ENCODE data around the gene KCNH1. TPM values are rescaled to one million over a fixed set of nuclear protein-coding genes. Genes with fewer than 3 reads are reported as not detected.

KCNH1 gene
- total and polyA plus RNA-seq, 10 of the 15 experiments (the other 5 are each of a cell fraction or from before 2014, with no cell fraction given): 0.02 to 0.04 (median 0.04) TPM; not detected in 7

GRCh38 chr1:210828996-210829596, 304.9 kb downstream of the KCNH1 start:
- Histone ChIP-seq H3K9me3 (replicated peaks; ENCODE audit: control insufficient read depth, insufficient read depth, low read length) (no peaks in the 10 kb centered on the region), H3K4me1 (ENCODE audit: control insufficient read depth, insufficient read depth, low read length) (no peaks in the 10 kb centered on the region), H3K79me2 (ENCODE audit: control insufficient read depth, insufficient read depth, low read length) (no peaks in the 10 kb centered on the region), H2AFZ (ENCODE audit: control insufficient read depth, low read depth, low read length) (no peak overlapping the region), H3K9ac (ENCODE audit: control insufficient read depth, insufficient read depth, low read length) (no peak overlapping the region), H3K27me3 (replicated peaks in 1 of 2; ENCODE audit: control insufficient read depth in 2 of 2, insufficient read depth in 2 of 2, low read length in 1 of 2) (no peaks in the 10 kb centered on the region), H3K4me3 (no peak overlapping the region), H3K27ac (ENCODE audit: control insufficient read depth, insufficient read depth) (no peak overlapping the region), H3K4me2 (ENCODE audit: control insufficient read depth, insufficient read depth) (no peak overlapping the region), H3K36me3 (ENCODE audit: control insufficient read depth in 2 of 2, insufficient read depth in 2 of 2, low read length in 1 of 2) (no peaks in the 10 kb centered on the region), H4K20me1 (ENCODE audit: control insufficient read depth, insufficient read depth) (no peaks in the 10 kb centered on the region)
- 0% methylated on average over 4 of the region's 4 CpGs for WGBS (ENCODE audit: insufficient coverage, insufficient replicate concordance, low lambda C conversion rate, missing lambda C conversion rate)
- RAD21 ChIA-PET (ENCODE audit: unreplicated experiment): no interaction called here
- SMC1A ChIA-PET (ENCODE audit: uncharacterized antibody, unreplicated experiment): no interaction called here
- intact Hi-C loops (cut with micrococcal nuclease; ENCODE audit: unreplicated experiment): no loop called here
- in situ Hi-C loops (cut with MboI): no loop called here
- POLR2A ChIA-PET: no interaction called here
- no peak for FAIRE-seq
- CTCF ChIA-PET: no interaction called here
- no TSS peak for BruUV-seq (replicated peaks)
- ATAC-seq: no peak
- TF ChIP-seq ZBED1 (IDR thresholded peaks at IDR 0.05; ENCODE audit: borderline replicate concordance) (no peak), MLLT1 (IDR thresholded peaks at IDR 0.05) (no peak)
- no peak for DNase-seq (ENCODE audit: low read depth, low spot score)

GRCh38 chr1:210827481-210827880, 306.5 kb downstream of the KCNH1 start:
- H3K36me3 ChIP-seq (ENCODE audit: control insufficient read depth in 2 of 2, insufficient read depth in 2 of 2, low read length in 1 of 2): no peaks in the 10 kb centered on the region
- RAD21 ChIA-PET (ENCODE audit: unreplicated experiment): no interaction called here
- CTCF ChIA-PET: no interaction called here
- no TSS peak for BruUV-seq (replicated peaks)
- H3K79me2 ChIP-seq (ENCODE audit: control insufficient read depth, insufficient read depth, low read length): no peaks in the 10 kb centered on the region
- SMC1A ChIA-PET (ENCODE audit: uncharacterized antibody, unreplicated experiment): interaction anchor here (1.5 kb wide), 1 partner anchor 11 kb away, joined by 3 read pairs; no protein-coding TSS in a partner anchor
- intact Hi-C loops (cut with micrococcal nuclease; ENCODE audit: unreplicated experiment) (no loop called here), in situ Hi-C loops (cut with MboI) (no loop called here)
- no peaks in the 10 kb centered on the region for H3K4me1 ChIP-seq (ENCODE audit: control insufficient read depth, insufficient read depth, low read length)
- POLR2A ChIA-PET: no interaction called here
- H3K4me3 ChIP-seq: no peak overlapping the region
- no peak overlapping the region for H2AFZ ChIP-seq (ENCODE audit: control insufficient read depth, low read depth, low read length)
- H3K27me3 ChIP-seq (replicated peaks in 1 of 2; ENCODE audit: control insufficient read depth in 2 of 2, insufficient read depth in 2 of 2, low read length in 1 of 2): no peaks in the 10 kb centered on the region
- no peak overlapping the region for H3K4me2 ChIP-seq (ENCODE audit: control insufficient read depth, insufficient read depth)
- DNase-seq (ENCODE audit: low read depth, low spot score) (no peak), FAIRE-seq (no peak), ATAC-seq (no peak)
- no peaks in the 10 kb centered on the region for H3K9me3 ChIP-seq (replicated peaks; ENCODE audit: control insufficient read depth, insufficient read depth, low read length)
- H3K9ac ChIP-seq (ENCODE audit: control insufficient read depth, insufficient read depth, low read length): no peak overlapping the region
- H4K20me1 ChIP-seq (ENCODE audit: control insufficient read depth, insufficient read depth): no peaks in the 10 kb centered on the region
- no peak overlapping the region for H3K27ac ChIP-seq (ENCODE audit: control insufficient read depth, insufficient read depth)
- TF ChIP-seq ZNF274 (IDR thresholded peaks at IDR 0.05; ENCODE audit: insufficient read depth, insufficient read length) (no peak), CBX5 (IDR thresholded peaks at IDR 0.05; ENCODE audit: low read depth) (no peak), RAD51 (IDR thresholded peaks at IDR 0.05) (no peak), EGR1 (IDR thresholded peaks at IDR 0.05; ENCODE audit: borderline replicate concordance in 1 of 2, low read depth in 2 of 2, low read length in 2 of 2) (no peak), SP1 (IDR thresholded peaks at IDR 0.05; ENCODE audit: low read depth, low read length) (no peak), HDAC6 (IDR thresholded peaks at IDR 0.05; ENCODE audit: unreplicated experiment) (no peak), LARP7 (IDR thresholded peaks at IDR 0.05) (no peak), FOS (IDR thresholded peaks at IDR 0.05; ENCODE audit: borderline replicate concordance, extremely low read depth, insufficient read length) (no peak), NR2F1 (conservative IDR thresholded peaks at IDR 0.05) (no peak), GABPA (IDR thresholded peaks at IDR 0.05; ENCODE audit: low read depth) (no peak), NRF1 (conservative IDR thresholded peaks at IDR 0.05; ENCODE audit: low read depth, low read length) (no peak), ZNF622 (IDR thresholded peaks at IDR 0.05) (no peak), BMI1 (IDR thresholded peaks at IDR 0.05; ENCODE audit: borderline replicate concordance) (no peak), ZNF384 (IDR thresholded peaks at IDR 0.05; ENCODE audit: borderline replicate concordance, low read depth, low read length) (no peak)
- TF ChIP-seq, protein P1, sequence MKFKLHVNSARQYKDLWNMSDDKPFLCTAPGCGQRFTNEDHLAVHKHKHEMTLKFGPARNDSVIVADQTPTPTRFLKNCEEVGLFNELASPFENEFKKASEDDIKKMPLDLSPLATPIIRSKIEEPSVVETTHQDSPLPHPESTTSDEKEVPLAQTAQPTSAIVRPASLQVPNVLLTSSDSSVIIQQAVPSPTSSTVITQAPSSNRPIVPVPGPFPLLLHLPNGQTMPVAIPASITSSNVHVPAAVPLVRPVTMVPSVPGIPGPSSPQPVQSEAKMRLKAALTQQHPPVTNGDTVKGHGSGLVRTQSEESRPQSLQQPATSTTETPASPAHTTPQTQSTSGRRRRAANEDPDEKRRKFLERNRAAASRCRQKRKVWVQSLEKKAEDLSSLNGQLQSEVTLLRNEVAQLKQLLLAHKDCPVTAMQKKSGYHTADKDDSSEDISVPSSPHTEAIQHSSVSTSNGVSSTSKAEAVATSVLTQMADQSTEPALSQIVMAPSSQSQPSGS (IDR thresholded peaks at IDR 0.05; ENCODE audit: low read length): no peak

Data from GM12878 (cell line).